D721Med (cell line): ENCODE measurements around the gene GPR87.

Source experiments
- DNase-seq: peaks from one replicate; pipeline ENCODE4 v3.0.0; 2011; ENCODE audit warnings: low spot score; ENCODE audit not compliant: insufficient read length
- FAIRE-seq: peaks from 2 replicates; lab custom pipeline; 2011; peaks lifted over from hg19 to GRCh38; lab: Jason Lieb, UNC
- CTCF ChIP-seq: IDR thresholded peaks from 2 replicates; pipeline ENCODE4 v1.5.1; 2012; ENCODE audit warnings: mild to moderate bottlenecking, control low read depth; ENCODE audit not compliant: insufficient read depth; ENCODE audit errors: missing control alignments

GPR87 gene

GRCh38 chr3:151328298-151328995 lies 11.8 kb upstream of the GPR87 start:
- DNase-seq (no peak), FAIRE-seq (no peak)

GRCh38 chr3:151327571-151328198 lies 11.1 kb upstream of the GPR87 start:
- DNase-seq: no peak
- no peak for FAIRE-seq
- peak; percentile 53 for TF ChIP-seq CTCF

More at GRCh38 chr3:151328298-151328995, 11.8 kb upstream of the GPR87 start:
- TF ChIP-seq CTCF: no peak

- FAIRE-seq (no peak), DNase-seq (no peak)
- no peak for TF ChIP-seq CTCF
Observed at GRCh38 chr3:151322511-151322910, 5.9 kb upstream of the GPR87 start.

- TF ChIP-seq CTCF: no peak
- DNase-seq (no peak), FAIRE-seq (no peak)
Observed at GRCh38 chr3:151321526-151321925, 4.9 kb upstream of the GPR87 start.

GRCh38 chr3:151320131-151320530 lies 3.5 kb upstream of the GPR87 start:
- no peak for FAIRE-seq
- TF ChIP-seq CTCF: no peak
- no peak for DNase-seq

- no peak for TF ChIP-seq CTCF
- FAIRE-seq: no peak
Observed at GRCh38 chr3:151319628-151320027, 3.0 kb upstream of the GPR87 start.

GRCh38 chr3:151318991-151319390 lies 2.4 kb upstream of the GPR87 start:
- FAIRE-seq (no peak), DNase-seq (no peak)
- no peak for TF ChIP-seq CTCF

More at GRCh38 chr3:151319628-151320027, 3.0 kb upstream of the GPR87 start:
- no peak for DNase-seq
